GM12865 (cell line): ENCODE results near the gene PPP5C.

ENCODE experiments used
- DNase-seq: peaks from one replicate; pipeline ENCODE4 v3.0.0; 2010; ENCODE audit warnings: low read depth
- H3K4me3 ChIP-seq: 2 replicates; pipeline ENCODE4 v1.5.1; 2011; ENCODE audit warnings: mild to moderate bottlenecking, low read depth, low read length, control low read depth
- CTCF ChIP-seq: IDR thresholded peaks from 2 replicates; pipeline ENCODE4 v1.5.1; 2011; ENCODE audit warnings: low read length, control low read depth, low read depth, inconsistent platforms; ENCODE audit not compliant: insufficient read depth; ENCODE audit errors: missing control alignments

Gene PPP5C

GRCh38 chr19:46365561-46365960, 18.7 kb downstream of the PPP5C start:
- DNase-seq = no peak
- no peak for TF ChIP-seq CTCF
- no peak overlapping the region for H3K4me3 ChIP-seq

GRCh38 chr19:46366620-46367292, 19.9 kb downstream of the PPP5C start:
- H3K4me3 ChIP-seq = no peak overlapping the region
- TF ChIP-seq CTCF = no peak
- DNase-seq = no peak

- H3K4me3 ChIP-seq = no peak overlapping the region
- no peak for DNase-seq
- TF ChIP-seq CTCF = no peak
Observed at GRCh38 chr19:46367426-46367825, 20.5 kb downstream of the PPP5C start.

- DNase-seq = no peak
- no peak for TF ChIP-seq CTCF
- H3K4me3 ChIP-seq = no peak overlapping the region
Observed at GRCh38 chr19:46368116-46368515, 21.2 kb downstream of the PPP5C start.

GRCh38 chr19:46369817-46370216, 22.9 kb downstream of the PPP5C start:
- DNase-seq = no peak
- TF ChIP-seq CTCF = no peak

GRCh38 chr19:46371371-46371901, 24.5 kb downstream of the PPP5C start:
- DNase-seq = no peak
- no peak overlapping the region for H3K4me3 ChIP-seq
- TF ChIP-seq CTCF = no peak

More at GRCh38 chr19:46369817-46370216, 22.9 kb downstream of the PPP5C start:
- H3K4me3 ChIP-seq = no peak overlapping the region
